OCI-LY1 (cell line): ENCODE results near the gene LRP6.

Experiments used
- EZH2 ChIP-seq: fragments of 200-600 bp; sonication (generic), shearing (Covaris generic); IDR thresholded peaks from 2 replicates; pipeline ENCODE4 v1.8.0; 2017; ENCODE audit warnings: borderline replicate concordance, mixed run types, mild to moderate bottlenecking, antibody characterized with exemption, low read length, moderate library complexity, mixed read lengths
- TF ChIP-seq, protein P1 (sequence below): fragments of 200-600 bp; sonication (generic), shearing (Covaris generic); IDR thresholded peaks from 2 replicates; pipeline ENCODE4 v1.5.1; 2017; ENCODE audit warnings: mild to moderate bottlenecking, antibody characterized with exemption, low read length, moderate library complexity, mixed read lengths

- TF ChIP-seq, protein P1, sequence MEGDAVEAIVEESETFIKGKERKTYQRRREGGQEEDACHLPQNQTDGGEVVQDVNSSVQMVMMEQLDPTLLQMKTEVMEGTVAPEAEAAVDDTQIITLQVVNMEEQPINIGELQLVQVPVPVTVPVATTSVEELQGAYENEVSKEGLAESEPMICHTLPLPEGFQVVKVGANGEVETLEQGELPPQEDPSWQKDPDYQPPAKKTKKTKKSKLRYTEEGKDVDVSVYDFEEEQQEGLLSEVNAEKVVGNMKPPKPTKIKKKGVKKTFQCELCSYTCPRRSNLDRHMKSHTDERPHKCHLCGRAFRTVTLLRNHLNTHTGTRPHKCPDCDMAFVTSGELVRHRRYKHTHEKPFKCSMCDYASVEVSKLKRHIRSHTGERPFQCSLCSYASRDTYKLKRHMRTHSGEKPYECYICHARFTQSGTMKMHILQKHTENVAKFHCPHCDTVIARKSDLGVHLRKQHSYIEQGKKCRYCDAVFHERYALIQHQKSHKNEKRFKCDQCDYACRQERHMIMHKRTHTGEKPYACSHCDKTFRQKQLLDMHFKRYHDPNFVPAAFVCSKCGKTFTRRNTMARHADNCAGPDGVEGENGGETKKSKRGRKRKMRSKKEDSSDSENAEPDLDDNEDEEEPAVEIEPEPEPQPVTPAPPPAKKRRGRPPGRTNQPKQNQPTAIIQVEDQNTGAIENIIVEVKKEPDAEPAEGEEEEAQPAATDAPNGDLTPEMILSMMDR: no peak
- TF ChIP-seq EZH2: no peak
Observed at GRCh38 chr12:12230275-12230674, 36.6 kb downstream of the LRP6 start.
